Psoas muscle (tissue), 8 donors: ENCODE measurements around the gene TSPAN16. TPM values are rescaled to one million over a fixed set of nuclear protein-coding genes. Genes with fewer than 3 reads are reported as not detected.
A peak's percentile ranks its signal among the peaks of the same experiment; 100 is the strongest.

Source experiments
- ATAC-seq, 4 donors: fragments of 200-7000 bp; cut with Tn5 transposase; one replicate each; pipeline ENCODE4 v1.9.1; 2020; ENCODE audit warnings: moderate library complexity in 3 of 4, mild to moderate bottlenecking in 2 of 4
- DNase-seq, 2 donors: peaks; one replicate each; pipeline ENCODE4 v3.0.0-alpha.2; 2020
- H3K27ac ChIP-seq: fragments of 200-600 bp; one replicate; pipeline ENCODE4 v1.8.0; 2022
- H3K27me3 ChIP-seq, 3 donors: fragments of 200-600 bp in 1 of 3; one replicate each; pipeline versions ENCODE4 v1.6.1 to v1.8.0; 2013 to 2022; ENCODE audit warnings: low read length in 2 of 3, mild to moderate bottlenecking in 2 of 3, moderate library complexity in 1 of 3; ENCODE audit not compliant: insufficient read depth in 3 of 3
- H3K36me3 ChIP-seq, 2 donors: fragments of 200-600 bp in 1 of 2; one replicate each; pipeline versions ENCODE4 v1.6.1 to v1.8.0; 2013 to 2022; ENCODE audit warnings: low read depth in 1 of 2, mild to moderate bottlenecking in 1 of 2, moderate library complexity in 1 of 2; ENCODE audit not compliant: insufficient read depth in 1 of 2
- H3K4me1 ChIP-seq: fragments of 200-600 bp; one replicate; pipeline ENCODE4 v1.8.0; 2022
- H3K4me3 ChIP-seq: fragments of 200-600 bp; one replicate; pipeline ENCODE4 v1.8.0; 2022; ENCODE audit warnings: mild to moderate bottlenecking
- H3K9me3 ChIP-seq: fragments of 200-600 bp; one replicate; pipeline ENCODE4 v1.8.0; 2022
- WGBS, 3 donors: extraction: QIAGEN DNeasy Blood & Tissue Kit; methylation state at CpG; one replicate each; pipeline versions ENCODE4 v1.1.6 to v1.1.7; 2013; 5-methylcytosine and 5-hydroxymethylcytosine counted together
- intact Hi-C, 2 donors: fragments of 100-400 bp; cut with DNase I; formaldehyde crosslinking; loops; one replicate each; pipeline versions ENCODE4 v1.11.0 to v1.14.2; 2022
- polyA plus RNA-seq, 3 donors: library from polyadenylated mRNA; stranded (reverse); fragments of 200-250 nt; gene quantifications; one replicate each; pipeline ENCODE4 v1.2.3, GENCODE V29; 2013
- total RNA-seq, 4 donors: library from RNA; stranded (reverse); fragmentation: NEBNext Ultra II Directional in 2 of 4; extraction: Animal tissue kit (Norgen Biotek cat#: 25700) in 2 of 4; gene quantifications; one replicate each; pipeline versions ENCODE4 v1.2.1 to v1.2.4, GENCODE V29; 2021 to 2023
- TF ChIP-seq, protein P1 (sequence below): fragments of 200-600 bp; IDR thresholded peaks from one replicate; pipeline ENCODE4 v1.8.0; 2022; ENCODE audit warnings: antibody characterized with exemption
- donor health status: healthy with polysubstance abuse.
- donor health status: DM: no; HTN: no; CAD: no; lungs with moderate emphysema.
- donor health status: Bipolar disorder and iron deficiency.
- donor health status: healthy.
- donor health status: DM: yes; HTN: yes; CAD: no.
- donor health status: DM: no; HTN: no; CAD: no.
- donor health status: DM: no; HTN: no; CAD: no.
- donor health status: DM: yes; HTN: yes; CAD: no.

The TSPAN16 gene
- total and polyA plus RNA-seq, 7 donors: not detected

DNA sequence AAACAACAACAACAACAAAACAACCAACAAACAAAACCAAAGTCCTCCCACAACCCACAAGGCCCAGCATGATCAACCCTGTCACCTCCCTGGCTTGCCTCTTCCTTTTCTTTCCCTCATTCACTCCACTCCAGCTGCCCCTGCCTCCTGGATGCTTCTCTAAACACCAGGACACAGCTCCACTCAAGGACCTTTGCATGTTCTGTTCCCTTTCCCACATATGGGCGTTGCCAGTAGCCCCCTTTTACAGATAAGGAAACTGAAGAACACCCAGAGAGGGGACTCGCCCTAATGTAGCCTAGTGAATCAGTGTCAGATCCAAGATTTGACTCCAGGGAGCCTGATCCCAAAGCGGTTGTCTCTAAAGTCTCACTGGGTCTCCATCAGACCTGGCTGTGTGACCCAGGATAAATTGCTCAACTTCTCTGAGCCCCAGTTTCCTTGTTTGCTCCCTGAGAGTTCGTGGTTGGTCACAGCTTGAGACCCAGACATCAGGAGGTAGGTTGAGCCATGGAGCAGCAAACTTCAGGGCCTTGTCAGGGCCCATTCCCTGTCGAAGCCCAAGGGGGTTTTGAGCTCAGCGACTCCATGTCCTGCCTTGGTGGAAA is 30.7 kb upstream of the TSPAN16 start:
- ATAC-seq (no peak), DNase-seq (no peak)
- Histone ChIP-seq H3K36me3 (no peaks in the 10 kb centered on the region), H3K4me3 (no peak overlapping the region), H3K9me3 (no peaks in the 10 kb centered on the region), H3K4me1 (no peaks in the 10 kb centered on the region), H3K27me3 (peaks cover 0 to 27% (median 7%) of the 10 kb centered on the region in 3 donors), H3K27ac (no peak overlapping the region)
- intact Hi-C loops: no loop called here
- TF ChIP-seq, protein P1, sequence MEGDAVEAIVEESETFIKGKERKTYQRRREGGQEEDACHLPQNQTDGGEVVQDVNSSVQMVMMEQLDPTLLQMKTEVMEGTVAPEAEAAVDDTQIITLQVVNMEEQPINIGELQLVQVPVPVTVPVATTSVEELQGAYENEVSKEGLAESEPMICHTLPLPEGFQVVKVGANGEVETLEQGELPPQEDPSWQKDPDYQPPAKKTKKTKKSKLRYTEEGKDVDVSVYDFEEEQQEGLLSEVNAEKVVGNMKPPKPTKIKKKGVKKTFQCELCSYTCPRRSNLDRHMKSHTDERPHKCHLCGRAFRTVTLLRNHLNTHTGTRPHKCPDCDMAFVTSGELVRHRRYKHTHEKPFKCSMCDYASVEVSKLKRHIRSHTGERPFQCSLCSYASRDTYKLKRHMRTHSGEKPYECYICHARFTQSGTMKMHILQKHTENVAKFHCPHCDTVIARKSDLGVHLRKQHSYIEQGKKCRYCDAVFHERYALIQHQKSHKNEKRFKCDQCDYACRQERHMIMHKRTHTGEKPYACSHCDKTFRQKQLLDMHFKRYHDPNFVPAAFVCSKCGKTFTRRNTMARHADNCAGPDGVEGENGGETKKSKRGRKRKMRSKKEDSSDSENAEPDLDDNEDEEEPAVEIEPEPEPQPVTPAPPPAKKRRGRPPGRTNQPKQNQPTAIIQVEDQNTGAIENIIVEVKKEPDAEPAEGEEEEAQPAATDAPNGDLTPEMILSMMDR: no peak
- 84 to 87% (median 86%) methylated on average over 6 of the region's 6 CpGs for WGBS, 3 donors

DNA sequence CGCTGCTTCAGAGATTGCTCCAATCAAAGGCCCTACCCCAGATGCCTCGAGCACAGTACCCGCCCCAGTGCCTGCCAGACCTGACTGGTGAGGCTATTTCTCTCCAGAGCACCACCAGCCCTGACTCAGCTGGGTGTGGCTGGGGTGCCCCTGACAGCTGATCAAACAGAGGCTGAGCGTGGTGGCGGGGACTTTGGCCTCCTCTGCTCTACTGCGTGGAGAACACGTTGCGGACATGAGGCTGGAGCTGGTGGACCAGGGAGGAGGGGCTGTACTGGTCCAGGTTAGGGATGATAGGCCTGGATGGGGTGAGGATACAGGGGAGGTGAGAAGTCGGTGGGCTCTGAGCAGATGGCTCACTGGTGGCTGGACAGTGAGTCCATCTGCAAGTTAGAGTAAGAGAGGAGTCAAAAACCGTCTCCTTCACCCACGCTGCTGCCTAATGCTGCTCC is 30.1 kb upstream of the TSPAN16 start:
- Histone ChIP-seq H3K36me3 (no peaks in the 10 kb centered on the region), H3K27ac (no peak overlapping the region), H3K27me3 (peaks cover 0 to 24% (median 7%) of the 10 kb centered on the region in 3 donors), H3K4me3 (no peak overlapping the region), H3K9me3 (no peaks in the 10 kb centered on the region), H3K4me1 (no peaks in the 10 kb centered on the region)
- WGBS, 3 donors: 61 to 67% (median 67%) methylated on average over 11 of the region's 11 CpGs
- TF ChIP-seq, protein P1: no peak
- DNase-seq (no peak), ATAC-seq (peak in 1 of 4 donors; percentile 27)
- intact Hi-C loops: no loop called here

DNA sequence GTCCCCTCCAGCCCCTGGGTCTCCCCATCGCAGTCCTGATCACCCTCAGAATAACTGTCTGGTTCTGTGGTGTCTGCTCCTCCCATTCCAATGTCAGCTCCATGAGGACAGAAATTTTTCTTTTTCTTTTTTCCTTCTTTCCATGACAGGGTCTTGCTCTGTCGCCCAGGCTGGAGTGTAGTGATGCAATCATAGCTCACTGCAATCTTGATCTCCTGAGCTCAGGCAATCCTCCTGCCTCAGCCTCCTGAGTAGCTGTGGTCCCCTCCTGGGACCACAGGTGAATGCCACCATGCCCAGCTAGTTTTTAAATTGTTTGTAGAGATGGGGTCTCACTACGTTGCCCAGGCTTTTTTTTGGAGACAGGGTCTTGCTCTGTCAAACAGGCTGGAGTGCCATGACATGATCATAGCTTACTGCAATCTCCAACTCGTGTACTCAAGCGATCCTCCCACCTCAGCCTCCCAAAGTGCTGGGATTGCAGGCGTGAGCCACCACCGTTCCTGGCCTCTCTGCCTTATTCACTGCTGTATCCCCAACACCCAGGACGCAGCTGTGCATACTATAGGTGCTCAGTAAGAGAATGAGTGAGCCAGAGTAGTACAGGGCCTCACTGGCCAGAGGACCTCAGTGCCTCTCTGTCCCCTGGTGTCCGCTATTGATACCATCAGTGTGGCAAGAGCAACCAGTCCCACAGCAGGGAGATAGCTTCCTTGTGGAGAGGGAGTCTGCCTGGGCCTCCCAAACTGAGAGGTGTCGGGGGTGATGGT is 28.5 kb upstream of the TSPAN16 start:
- H3K36me3 ChIP-seq: no peaks in the 10 kb centered on the region
- 87 to 88% (median 87%) methylated on average over 10 of the region's 10 CpGs for WGBS, 3 donors
- H3K4me1 ChIP-seq: no peaks in the 10 kb centered on the region
- no peak overlapping the region for H3K27ac ChIP-seq
- no peaks in the 10 kb centered on the region for H3K9me3 ChIP-seq
- no peak for DNase-seq
- no peak for ATAC-seq
- peaks cover 0 to 23% (median 6%) of the 10 kb centered on the region in 3 donors for H3K27me3 ChIP-seq
- H3K4me3 ChIP-seq: no peak overlapping the region
- intact Hi-C loops: no loop called here
- TF ChIP-seq, protein P1: no peak

- ATAC-seq: peak; percentile 32 to 78 (median 63)
- Histone ChIP-seq H3K4me1 (no peaks in the 10 kb centered on the region), H3K27me3 (peaks cover 0 to 9% (median 3%) of the 10 kb centered on the region in 3 donors), H3K36me3 (no peaks in the 10 kb centered on the region), H3K27ac (peak overlapping the region; percentile 65), H3K9me3 (no peaks in the 10 kb centered on the region), H3K4me3 (no peak overlapping the region)
- peak; percentile 61 to 82 for DNase-seq
- WGBS, 3 donors: 23 to 36% (median 34%) methylated on average over 10 of the region's 10 CpGs
- TF ChIP-seq, protein P1: no peak
- intact Hi-C loops: loop anchor here in 1 of 2 donors (1.0 kb wide), 1 partner anchor 43 kb away; no protein-coding TSS in a partner anchor
Observed at GRCh38 chr19:11268783-11269267, 27.1 kb upstream of the TSPAN16 start.
